Liver (tissue), 9 donors: ENCODE data around the gene ATP8B3. TPM values are rescaled to one million over a fixed set of nuclear protein-coding genes. Genes with fewer than 3 reads are reported as not detected.

Experiments
- DNase-seq: peaks from one replicate; pipeline ENCODE4 v3.0.0-alpha.2; 2017; ENCODE audit warnings: low spot score
- H3K27ac ChIP-seq, 2 donors: one replicate each; pipeline ENCODE4 v1.7.0; 2013; ENCODE audit warnings: inconsistent platforms in 2 of 2, low read length in 2 of 2, control low read depth in 1 of 2, low read depth in 1 of 2, mild to moderate bottlenecking in 1 of 2
- H3K27me3 ChIP-seq, 4 donors: one replicate each; pipeline versions ENCODE4 v1.6.1 to v1.7.0; 2013; ENCODE audit warnings: low read length in 3 of 4, inconsistent platforms in 1 of 4, mild to moderate bottlenecking in 1 of 4, moderate library complexity in 1 of 4; ENCODE audit not compliant: control insufficient read depth in 4 of 4, insufficient read depth in 4 of 4
- H3K36me3 ChIP-seq, 4 donors: one replicate each; pipeline versions ENCODE4 v1.6.1 to v1.7.0; 2013; ENCODE audit warnings: low read length in 3 of 4, mild to moderate bottlenecking in 3 of 4, low read depth in 1 of 4, moderate library complexity in 1 of 4; ENCODE audit not compliant: control insufficient read depth in 4 of 4, insufficient read depth in 3 of 4
- H3K4me1 ChIP-seq, 4 donors: one replicate each; pipeline versions ENCODE4 v1.6.1 to v1.7.0; 2013; ENCODE audit warnings: low read length in 3 of 4, mild to moderate bottlenecking in 3 of 4, moderate library complexity in 1 of 4; ENCODE audit not compliant: control insufficient read depth in 4 of 4, insufficient read depth in 4 of 4
- H3K4me3 ChIP-seq, 3 donors: one replicate each; pipeline versions ENCODE4 v1.6.1 to v1.7.0; 2013; ENCODE audit warnings: low read length in 3 of 3, control low read depth in 1 of 3, low read depth in 1 of 3, mild to moderate bottlenecking in 1 of 3
- H3K9ac ChIP-seq, 2 donors: one replicate each; pipeline ENCODE4 v1.7.0; 2013; ENCODE audit warnings: low read length in 2 of 2, mild to moderate bottlenecking in 2 of 2, moderate library complexity in 2 of 2, control low read depth in 1 of 2, low read depth in 1 of 2
- H3K9me3 ChIP-seq, 4 donors: one replicate each; pipeline versions ENCODE4 v1.6.1 to v1.7.0; 2013; ENCODE audit warnings: low read length in 3 of 4; ENCODE audit not compliant: control insufficient read depth in 4 of 4
- EGR1 ChIP-seq, 2 donors: IDR thresholded peaks; 2 replicates each; pipeline ENCODE4 v1.6.1; 2016 to 2018; ENCODE audit warnings: antibody characterized with exemption in 2 of 2, low read depth in 2 of 2
- FOXA1 ChIP-seq: IDR thresholded peaks from 2 replicates; pipeline ENCODE4 v1.6.1; 2016; ENCODE audit warnings: antibody characterized with exemption
- FOXA2 ChIP-seq: IDR thresholded peaks from 2 replicates; pipeline ENCODE4 v1.6.1; 2016; ENCODE audit warnings: antibody characterized with exemption
- GABPA ChIP-seq, 2 donors: IDR thresholded peaks in 1 of 2; conservative IDR thresholded peaks in 1 of 2; 2 replicates each; pipeline ENCODE4 v1.6.1; 2016; ENCODE audit warnings: antibody characterized with exemption in 2 of 2, mild to moderate bottlenecking in 1 of 2, moderate library complexity in 1 of 2
- HNF4A ChIP-seq, 2 donors: conservative IDR thresholded peaks; 2 replicates each; pipeline ENCODE4 v1.6.1; 2016; ENCODE audit warnings: antibody characterized with exemption in 2 of 2, mild to moderate bottlenecking in 2 of 2
- HNF4G ChIP-seq: IDR thresholded peaks from 2 replicates; pipeline ENCODE4 v1.6.1; 2016; ENCODE audit warnings: antibody characterized with exemption
- JUND ChIP-seq, 2 donors: IDR thresholded peaks; 2 replicates each; pipeline ENCODE4 v1.6.1; 2016; ENCODE audit warnings: antibody characterized with exemption in 2 of 2
- NR2F2 ChIP-seq: IDR thresholded peaks from 2 replicates; pipeline ENCODE4 v1.6.1; 2016; ENCODE audit warnings: antibody characterized with exemption
- RAD21 ChIP-seq, 2 donors: IDR thresholded peaks; 2 replicates each; pipeline ENCODE4 v1.6.1; 2016; ENCODE audit warnings: antibody characterized with exemption in 2 of 2, mild to moderate bottlenecking in 2 of 2
- RXRA ChIP-seq, 2 donors: IDR thresholded peaks; 2 replicates each; pipeline ENCODE4 v1.6.1; 2017 to 2018; ENCODE audit warnings: antibody characterized with exemption in 2 of 2, mild to moderate bottlenecking in 1 of 2
- SP1 ChIP-seq: IDR thresholded peaks from 2 replicates; pipeline ENCODE4 v1.6.1; 2018; ENCODE audit warnings: antibody characterized with exemption, mild to moderate bottlenecking
- TAF1 ChIP-seq: conservative IDR thresholded peaks from 2 replicates; pipeline ENCODE4 v1.6.1; 2016; ENCODE audit warnings: antibody characterized with exemption, mild to moderate bottlenecking
- YY1 ChIP-seq: IDR thresholded peaks from 2 replicates; pipeline ENCODE4 v1.6.1; 2016; ENCODE audit warnings: antibody characterized with exemption, mild to moderate bottlenecking
- WGBS: extraction: QIAGEN DNeasy Blood & Tissue Kit; methylation state at CpG from one replicate; pipeline ENCODE4 v1.1.7; 2013; 5-methylcytosine and 5-hydroxymethylcytosine counted together
- polyA plus RNA-seq, 2 donors: library from polyadenylated mRNA; stranded (reverse) in 1 of 2; unstranded in 1 of 2; fragments of 200-250 nt in 1 of 2; fragments of >200 nt in 1 of 2; fragmentation: Nextera tagmentation in 1 of 2; extraction: Ambion mirVana in 1 of 2; gene quantifications; one replicate each; pipeline versions ENCODE4 v1.2.1 to v1.2.3, GENCODE V29; 2013 to 2015
- total RNA-seq, 2 donors: library from RNA; depleted of rRNA; stranded (reverse); fragments of >200 nt; gene quantifications; one replicate each; pipeline ENCODE4 v1.2.3, GENCODE V29; 2014
- TF ChIP-seq, protein P1 (sequence below): IDR thresholded peaks from 2 replicates; pipeline ENCODE4 v1.6.1; 2016; ENCODE audit warnings: antibody characterized with exemption
- TF ChIP-seq, protein P2 (sequence below): IDR thresholded peaks from 2 replicates; pipeline ENCODE4 v1.6.1; 2016; ENCODE audit warnings: antibody characterized with exemption, mild to moderate bottlenecking
- TF ChIP-seq, protein P3 (sequence below): IDR thresholded peaks from 2 replicates; pipeline ENCODE4 v1.6.1; 2016; ENCODE audit warnings: antibody characterized with exemption
- TF ChIP-seq, protein P4 (sequence below): IDR thresholded peaks from 2 replicates; pipeline ENCODE4 v1.6.1; 2016; ENCODE audit warnings: antibody characterized with exemption
- TF ChIP-seq, protein P5 (sequence below): fragments of 150-350 bp; IDR thresholded peaks from 2 replicates; pipeline ENCODE4 v1.5.1; 2017; ENCODE audit warnings: improper control_type of control experiment, low read depth, low read length; ENCODE audit not compliant: missing input control
- donor health status: healthy.
- donor health status: healthy.
- donor health status: healthy.
- donor health status: healthy.
- donor health status: healthy.

The ATP8B3 gene
- total and polyA plus RNA-seq, 4 donors: 0.42 to 3.1 (median 0.52) TPM

DNA sequence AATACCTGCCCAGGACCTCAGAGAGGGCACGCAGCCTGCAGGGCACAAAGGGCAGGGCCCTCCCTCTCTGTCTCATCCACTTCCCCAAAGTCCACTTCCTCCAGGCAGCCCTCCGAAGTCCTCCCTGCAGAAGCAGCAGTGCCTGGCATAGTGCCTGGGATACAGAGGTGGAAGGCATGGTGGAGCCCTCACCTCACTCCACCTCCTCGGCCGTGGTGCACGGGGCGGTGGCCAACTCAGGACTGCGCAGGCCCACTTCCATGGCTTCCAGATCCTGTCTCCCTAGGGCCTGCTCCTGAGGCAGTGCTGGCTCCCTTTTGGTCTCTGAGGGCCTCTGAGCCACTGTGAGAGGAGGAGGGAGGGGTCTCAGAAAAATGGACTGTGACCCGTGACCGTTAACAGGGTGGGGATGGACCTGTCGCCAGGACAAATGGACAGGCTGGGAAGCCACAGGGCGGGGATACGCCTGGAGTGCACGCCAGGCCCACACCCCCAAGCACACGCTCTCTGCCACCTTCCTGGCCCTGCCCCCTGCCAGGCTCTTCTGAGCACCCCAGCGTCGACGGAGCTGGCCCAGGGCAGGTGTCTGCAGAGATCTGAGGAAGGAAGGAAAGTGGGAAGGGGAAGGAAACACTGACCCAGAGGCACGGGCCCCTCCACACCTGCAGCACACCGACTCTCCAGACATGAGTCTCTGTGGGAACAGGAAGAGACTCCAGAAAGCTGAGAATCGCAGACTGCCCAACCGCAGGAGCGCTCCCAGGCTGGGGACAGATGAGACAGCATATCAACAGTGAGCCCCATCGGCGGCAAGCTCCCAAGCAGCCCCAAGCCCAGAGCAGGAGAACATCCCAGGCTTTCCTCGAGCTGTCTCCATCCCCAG is 27.8 kb upstream of the ATP8B3 start (continued):
- TF ChIP-seq, protein P1, sequence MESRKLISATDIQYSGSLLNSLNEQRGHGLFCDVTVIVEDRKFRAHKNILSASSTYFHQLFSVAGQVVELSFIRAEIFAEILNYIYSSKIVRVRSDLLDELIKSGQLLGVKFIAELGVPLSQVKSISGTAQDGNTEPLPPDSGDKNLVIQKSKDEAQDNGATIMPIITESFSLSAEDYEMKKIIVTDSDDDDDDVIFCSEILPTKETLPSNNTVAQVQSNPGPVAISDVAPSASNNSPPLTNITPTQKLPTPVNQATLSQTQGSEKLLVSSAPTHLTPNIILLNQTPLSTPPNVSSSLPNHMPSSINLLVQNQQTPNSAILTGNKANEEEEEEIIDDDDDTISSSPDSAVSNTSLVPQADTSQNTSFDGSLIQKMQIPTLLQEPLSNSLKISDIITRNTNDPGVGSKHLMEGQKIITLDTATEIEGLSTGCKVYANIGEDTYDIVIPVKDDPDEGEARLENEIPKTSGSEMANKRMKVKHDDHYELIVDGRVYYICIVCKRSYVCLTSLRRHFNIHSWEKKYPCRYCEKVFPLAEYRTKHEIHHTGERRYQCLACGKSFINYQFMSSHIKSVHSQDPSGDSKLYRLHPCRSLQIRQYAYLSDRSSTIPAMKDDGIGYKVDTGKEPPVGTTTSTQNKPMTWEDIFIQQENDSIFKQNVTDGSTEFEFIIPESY: no peak

DNA sequence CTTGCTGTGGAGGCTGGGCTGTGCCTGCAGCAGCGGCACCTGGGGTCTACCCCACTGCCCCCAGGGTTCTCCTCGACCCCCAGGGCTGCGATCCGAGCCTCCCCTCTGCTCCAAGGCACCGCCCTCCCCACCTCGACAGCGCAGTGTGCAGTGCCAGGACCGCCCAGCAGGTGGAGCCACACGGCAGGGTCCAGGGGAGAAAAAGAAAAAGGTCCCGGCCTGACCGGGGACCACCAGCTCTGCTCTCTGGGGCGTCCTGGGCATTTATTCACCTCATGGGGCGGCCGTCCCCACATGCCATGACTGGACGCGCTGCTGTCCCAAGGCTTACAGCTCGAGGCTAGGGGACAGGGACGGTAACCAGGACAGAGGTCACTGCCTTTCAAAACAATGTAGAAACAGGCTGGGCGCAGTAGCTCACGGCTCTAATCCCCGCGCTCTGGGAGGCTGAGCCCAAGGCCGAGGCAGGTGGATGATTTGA is 25.6 kb upstream of the ATP8B3 start:
- H3K4me1 ChIP-seq: peaks cover 32 to 91% (median 70%) of the 10 kb centered on the region in 4 donors
- H3K4me3 ChIP-seq: peak overlapping the region in 1 of 3 donors; percentile 12
- TF ChIP-seq SP1 (peak; percentile 83), HNF4A (conservative IDR thresholded peaks at IDR 0.05) (peak; percentile 47 to 59), TAF1 (no peak), RAD21 (IDR thresholded peaks at IDR 0.05) (peak; percentile 65 to 77), JUND (IDR thresholded peaks at IDR 0.05) (no peak), NR2F2 (no peak), RXRA (IDR thresholded peaks at IDR 0.05) (peak; percentile 79 to 82), FOXA2 (no peak), GABPA (IDR thresholded peaks at IDR 0.05 in 1 of 2, conservative IDR thresholded peaks at IDR 0.05 in 1 of 2) (no peak), YY1 (peak; percentile 59), FOXA1 (no peak), EGR1 (IDR thresholded peaks at IDR 0.05; ENCODE audit: low read depth in 2 of 2) (no peak), HNF4G (no peak)
- TF ChIP-seq, protein P2, sequence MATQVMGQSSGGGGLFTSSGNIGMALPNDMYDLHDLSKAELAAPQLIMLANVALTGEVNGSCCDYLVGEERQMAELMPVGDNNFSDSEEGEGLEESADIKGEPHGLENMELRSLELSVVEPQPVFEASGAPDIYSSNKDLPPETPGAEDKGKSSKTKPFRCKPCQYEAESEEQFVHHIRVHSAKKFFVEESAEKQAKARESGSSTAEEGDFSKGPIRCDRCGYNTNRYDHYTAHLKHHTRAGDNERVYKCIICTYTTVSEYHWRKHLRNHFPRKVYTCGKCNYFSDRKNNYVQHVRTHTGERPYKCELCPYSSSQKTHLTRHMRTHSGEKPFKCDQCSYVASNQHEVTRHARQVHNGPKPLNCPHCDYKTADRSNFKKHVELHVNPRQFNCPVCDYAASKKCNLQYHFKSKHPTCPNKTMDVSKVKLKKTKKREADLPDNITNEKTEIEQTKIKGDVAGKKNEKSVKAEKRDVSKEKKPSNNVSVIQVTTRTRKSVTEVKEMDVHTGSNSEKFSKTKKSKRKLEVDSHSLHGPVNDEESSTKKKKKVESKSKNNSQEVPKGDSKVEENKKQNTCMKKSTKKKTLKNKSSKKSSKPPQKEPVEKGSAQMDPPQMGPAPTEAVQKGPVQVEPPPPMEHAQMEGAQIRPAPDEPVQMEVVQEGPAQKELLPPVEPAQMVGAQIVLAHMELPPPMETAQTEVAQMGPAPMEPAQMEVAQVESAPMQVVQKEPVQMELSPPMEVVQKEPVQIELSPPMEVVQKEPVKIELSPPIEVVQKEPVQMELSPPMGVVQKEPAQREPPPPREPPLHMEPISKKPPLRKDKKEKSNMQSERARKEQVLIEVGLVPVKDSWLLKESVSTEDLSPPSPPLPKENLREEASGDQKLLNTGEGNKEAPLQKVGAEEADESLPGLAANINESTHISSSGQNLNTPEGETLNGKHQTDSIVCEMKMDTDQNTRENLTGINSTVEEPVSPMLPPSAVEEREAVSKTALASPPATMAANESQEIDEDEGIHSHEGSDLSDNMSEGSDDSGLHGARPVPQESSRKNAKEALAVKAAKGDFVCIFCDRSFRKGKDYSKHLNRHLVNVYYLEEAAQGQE: no peak
- TF ChIP-seq, protein P3, sequence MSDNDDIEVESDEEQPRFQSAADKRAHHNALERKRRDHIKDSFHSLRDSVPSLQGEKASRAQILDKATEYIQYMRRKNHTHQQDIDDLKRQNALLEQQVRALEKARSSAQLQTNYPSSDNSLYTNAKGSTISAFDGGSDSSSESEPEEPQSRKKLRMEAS: peak; percentile 14
- TF ChIP-seq, protein P4, sequence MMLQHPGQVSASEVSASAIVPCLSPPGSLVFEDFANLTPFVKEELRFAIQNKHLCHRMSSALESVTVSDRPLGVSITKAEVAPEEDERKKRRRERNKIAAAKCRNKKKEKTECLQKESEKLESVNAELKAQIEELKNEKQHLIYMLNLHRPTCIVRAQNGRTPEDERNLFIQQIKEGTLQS: no peak
- TF ChIP-seq, protein P1: no peak
- TF ChIP-seq, protein P5, sequence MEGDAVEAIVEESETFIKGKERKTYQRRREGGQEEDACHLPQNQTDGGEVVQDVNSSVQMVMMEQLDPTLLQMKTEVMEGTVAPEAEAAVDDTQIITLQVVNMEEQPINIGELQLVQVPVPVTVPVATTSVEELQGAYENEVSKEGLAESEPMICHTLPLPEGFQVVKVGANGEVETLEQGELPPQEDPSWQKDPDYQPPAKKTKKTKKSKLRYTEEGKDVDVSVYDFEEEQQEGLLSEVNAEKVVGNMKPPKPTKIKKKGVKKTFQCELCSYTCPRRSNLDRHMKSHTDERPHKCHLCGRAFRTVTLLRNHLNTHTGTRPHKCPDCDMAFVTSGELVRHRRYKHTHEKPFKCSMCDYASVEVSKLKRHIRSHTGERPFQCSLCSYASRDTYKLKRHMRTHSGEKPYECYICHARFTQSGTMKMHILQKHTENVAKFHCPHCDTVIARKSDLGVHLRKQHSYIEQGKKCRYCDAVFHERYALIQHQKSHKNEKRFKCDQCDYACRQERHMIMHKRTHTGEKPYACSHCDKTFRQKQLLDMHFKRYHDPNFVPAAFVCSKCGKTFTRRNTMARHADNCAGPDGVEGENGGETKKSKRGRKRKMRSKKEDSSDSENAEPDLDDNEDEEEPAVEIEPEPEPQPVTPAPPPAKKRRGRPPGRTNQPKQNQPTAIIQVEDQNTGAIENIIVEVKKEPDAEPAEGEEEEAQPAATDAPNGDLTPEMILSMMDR: peak; percentile 81
- H3K27ac ChIP-seq: peak overlapping the region; percentile 70 to 81
- WGBS: 12% methylated on average over 23 of the region's 23 CpGs
- no peaks in the 10 kb centered on the region for H3K27me3 ChIP-seq
- no peaks in the 10 kb centered on the region for H3K9me3 ChIP-seq
- no peak overlapping the region for H3K9ac ChIP-seq
- peak; percentile 89 for DNase-seq
- no peaks in the 10 kb centered on the region for H3K36me3 ChIP-seq
